ENCODE measurements around the gene MT3. TPM values are rescaled to one million over a fixed set of nuclear protein-coding genes. Genes with fewer than 3 reads are reported as not detected.
A peak's percentile ranks its signal among the peaks of the same experiment; 100 is the strongest.

The MT3 gene
- total RNA-seq, 4 donors from 2014 or later: not detected

DNA sequence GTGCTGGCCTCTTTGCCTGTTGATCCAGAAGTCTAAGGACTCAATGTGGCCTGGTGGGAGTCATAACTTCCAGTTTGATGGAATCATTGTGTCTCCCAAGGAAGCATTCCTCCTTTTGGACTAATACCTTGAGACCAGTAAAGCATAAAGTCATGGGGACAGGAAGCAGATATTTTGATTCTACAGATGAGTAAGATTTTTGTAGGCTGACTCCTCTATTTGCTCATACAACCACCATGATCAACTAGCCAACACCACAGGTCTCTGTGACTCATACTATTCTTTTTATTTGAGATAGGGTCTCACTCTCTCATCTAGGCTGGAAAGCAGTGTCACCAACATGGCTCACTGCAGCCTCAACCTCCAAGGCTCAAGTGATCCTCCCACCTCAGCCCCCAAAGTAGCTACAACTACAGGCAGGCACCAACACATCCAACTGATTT is 25.2 kb downstream of the MT3 start:
- no peaks in the 10 kb centered on the region for H3K27me3 ChIP-seq
- in situ Hi-C loops (cut with MboI; ENCODE audit: low sequenced_read_pairs in 4 of 4) (no loop called here), intact Hi-C loops (cut with DNase I; ENCODE audit: low total_unique reads) (no loop called here)
- H3K9me3 ChIP-seq: no peaks in the 10 kb centered on the region
- ATAC-seq (no peak), DNase-seq (no peak)
- H3K4me1 ChIP-seq: peaks cover 35 to 48% of the 10 kb centered on the region in 2 donors
- no peak overlapping the region for H3K4me3 ChIP-seq
- H3K27ac ChIP-seq: no peak overlapping the region
- no peak for TF ChIP-seq POLR2A (IDR thresholded peaks at IDR 0.05)
- TF ChIP-seq CTCF (IDR thresholded peaks at IDR 0.05 in 4 of 5, conservative IDR thresholded peaks at IDR 0.05 in 1 of 5): no peak
- H3K36me3 ChIP-seq: no peaks in the 10 kb centered on the region

GRCh38 chr16:56615353-56615752 is 26.0 kb downstream of the MT3 start:
- in situ Hi-C loops (cut with MboI; ENCODE audit: low sequenced_read_pairs in 4 of 4): no loop called here
- H3K27me3 ChIP-seq: no peaks in the 10 kb centered on the region
- H3K27ac ChIP-seq: no peak overlapping the region
- no peak for ATAC-seq
- TF ChIP-seq POLR2A (IDR thresholded peaks at IDR 0.05) (no peak), CTCF (IDR thresholded peaks at IDR 0.05 in 4 of 5, conservative IDR thresholded peaks at IDR 0.05 in 1 of 5) (no peak)
- no peak overlapping the region for H3K4me3 ChIP-seq
- H3K9me3 ChIP-seq: no peaks in the 10 kb centered on the region
- H3K36me3 ChIP-seq: no peaks in the 10 kb centered on the region
- DNase-seq: no peak
- intact Hi-C loops (cut with DNase I; ENCODE audit: low total_unique reads): no loop called here
- peaks cover 29 to 41% of the 10 kb centered on the region in 2 donors for H3K4me1 ChIP-seq

- TF ChIP-seq POLR2A (IDR thresholded peaks at IDR 0.05) (no peak), CTCF (IDR thresholded peaks at IDR 0.05 in 4 of 5, conservative IDR thresholded peaks at IDR 0.05 in 1 of 5) (no peak)
- Histone ChIP-seq H3K9me3 (no peaks in the 10 kb centered on the region), H3K4me3 (peak overlapping the region; percentile 47 to 63 (median 55)), H3K27me3 (no peaks in the 10 kb centered on the region), H3K27ac (peak overlapping the region; percentile 65 to 77 (median 74)), H3K4me1 (peaks cover 16 to 28% of the 10 kb centered on the region in 2 donors), H3K36me3 (no peaks in the 10 kb centered on the region)
- ATAC-seq (no peak), DNase-seq (no peak)
- intact Hi-C loops (cut with DNase I; ENCODE audit: low total_unique reads): no loop called here
- in situ Hi-C loops (cut with MboI; ENCODE audit: low sequenced_read_pairs in 4 of 4): no loop called here
These were observed 27.4 kb downstream of the MT3 start for GRCh38 chr16:56616608-56617211.

GRCh38 chr16:56617212-56618085 is 28.1 kb downstream of the MT3 start:
- ATAC-seq: peak; percentile 80 to 91
- Histone ChIP-seq H3K4me3 (peak overlapping the region; percentile 47 to 63 (median 55)), H3K27me3 (no peaks in the 10 kb centered on the region), H3K4me1 (peaks cover 9 to 20% of the 10 kb centered on the region in 2 donors), H3K36me3 (no peaks in the 10 kb centered on the region), H3K9me3 (no peaks in the 10 kb centered on the region), H3K27ac (peak overlapping the region; percentile 65 to 77 (median 74))
- TF ChIP-seq POLR2A (IDR thresholded peaks at IDR 0.05) (peak; percentile 48 to 49), CTCF (IDR thresholded peaks at IDR 0.05 in 4 of 5, conservative IDR thresholded peaks at IDR 0.05 in 1 of 5) (peak in 2 of 5 experiments; percentile 15 to 29)
- intact Hi-C loops (cut with DNase I; ENCODE audit: low total_unique reads): no loop called here
- DNase-seq: peak; percentile 58 to 87
- in situ Hi-C loops (cut with MboI; ENCODE audit: low sequenced_read_pairs in 4 of 4): no loop called here

Measured in gastrocnemius medialis (tissue), 4 donors.